ENCODE data around the gene SEMA5A.

SEMA5A gene

DNA sequence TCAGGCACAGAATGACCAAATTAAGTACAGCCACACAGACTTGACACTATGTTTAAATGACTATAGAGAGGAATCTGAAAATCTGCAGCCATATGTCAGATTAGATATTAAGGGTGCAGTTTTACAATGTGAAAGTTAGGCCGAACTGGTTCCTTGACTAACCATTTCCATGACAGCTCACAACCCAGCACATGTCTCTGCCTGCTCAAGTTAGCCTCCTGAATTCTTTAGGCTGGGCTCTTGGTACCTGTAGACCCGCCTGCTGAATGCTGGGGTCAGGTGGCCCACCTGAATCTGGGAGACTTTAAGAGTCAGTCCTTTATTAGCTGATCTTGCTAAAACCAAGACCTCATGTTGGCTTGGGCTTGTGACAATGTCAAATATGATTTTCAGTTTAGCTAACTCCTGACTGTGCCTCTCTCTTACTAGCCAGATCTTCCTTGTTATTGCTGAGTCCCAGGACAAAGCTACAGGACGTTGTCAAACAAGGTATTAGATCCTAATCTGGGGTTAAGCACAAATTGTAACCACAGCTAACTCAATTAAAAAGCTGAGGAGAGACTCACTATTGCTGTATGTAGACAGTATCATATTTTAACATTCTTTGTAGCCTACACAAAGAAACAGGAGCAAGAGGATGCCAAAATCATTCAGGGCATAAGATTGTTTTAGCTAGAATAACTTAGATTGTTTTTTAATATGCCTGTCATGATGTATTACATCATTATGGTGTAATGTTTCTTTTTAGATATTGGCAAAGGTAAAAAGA, 490.9 kb downstream of the SEMA5A start:
- Histone ChIP-seq H3K4me1 (ENCODE audit: control insufficient read depth, insufficient read depth, low read length) (no peaks in the 10 kb centered on the region), H3K36me3 (ENCODE audit: control insufficient read depth, insufficient read depth, low read length) (no peaks in the 10 kb centered on the region), H3K4me3 (ENCODE audit: low read length) (no peak overlapping the region), H3K27me3 (ENCODE audit: control insufficient read depth, insufficient read depth, low read length) (no peaks in the 10 kb centered on the region), H3K9ac (ENCODE audit: low read length) (no peak overlapping the region), H3K27ac (ENCODE audit: low read depth, low read length) (no peak overlapping the region)

DNA sequence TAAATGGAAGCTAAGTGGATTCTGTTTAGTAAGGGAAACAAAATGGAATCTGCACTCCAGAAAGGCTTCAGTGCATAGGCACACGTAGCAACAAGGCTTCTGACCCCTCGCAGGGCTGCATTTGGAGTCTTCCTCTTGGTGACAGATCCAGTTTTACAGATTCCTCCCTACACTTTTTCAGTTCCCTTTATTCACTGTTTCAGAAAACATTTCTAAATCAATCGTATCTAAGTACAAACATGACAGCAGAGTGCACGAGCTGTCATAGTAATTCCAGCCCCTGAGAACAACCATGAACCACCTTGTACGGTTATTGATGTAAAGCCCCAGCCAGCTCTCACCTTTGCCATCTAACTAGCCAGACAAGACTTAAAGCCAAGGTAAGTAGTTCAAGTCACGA, 491.6 kb downstream of the SEMA5A start:
- no peaks in the 10 kb centered on the region for H3K27me3 ChIP-seq (ENCODE audit: control insufficient read depth, insufficient read depth, low read length)
- H3K36me3 ChIP-seq (ENCODE audit: control insufficient read depth, insufficient read depth, low read length), result no peaks in the 10 kb centered on the region
- no peaks in the 10 kb centered on the region for H3K4me1 ChIP-seq (ENCODE audit: control insufficient read depth, insufficient read depth, low read length)
- no peak overlapping the region for H3K27ac ChIP-seq (ENCODE audit: low read depth, low read length)
- H3K4me3 ChIP-seq (ENCODE audit: low read length), result no peak overlapping the region
- no peak overlapping the region for H3K9ac ChIP-seq (ENCODE audit: low read length)

DNA sequence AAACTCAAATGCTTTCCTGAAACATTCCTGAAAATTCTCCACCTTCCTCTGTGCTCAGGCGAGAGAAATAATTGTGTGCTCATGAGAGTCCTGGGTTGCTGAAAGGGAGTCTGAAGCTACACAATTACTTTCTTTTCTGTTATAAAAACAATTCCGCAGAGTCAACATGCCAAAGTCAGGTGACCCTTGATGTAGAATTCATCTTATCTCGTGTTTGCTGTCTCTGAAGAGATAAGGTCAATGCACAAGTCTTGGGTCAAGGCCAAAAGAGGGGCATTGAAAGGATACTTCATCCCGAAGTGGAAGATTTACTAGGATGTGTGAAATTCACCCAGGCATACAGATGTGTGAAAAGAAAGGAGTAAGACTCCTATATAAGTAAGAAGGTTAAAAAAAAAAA, 493.5 kb downstream of the SEMA5A start:
- no peak overlapping the region for H3K4me3 ChIP-seq (ENCODE audit: low read length)
- H3K27ac ChIP-seq (ENCODE audit: low read depth, low read length), result no peak overlapping the region
- H3K27me3 ChIP-seq (ENCODE audit: control insufficient read depth, insufficient read depth, low read length), result no peaks in the 10 kb centered on the region
- no peak overlapping the region for H3K9ac ChIP-seq (ENCODE audit: low read length)
- H3K4me1 ChIP-seq (ENCODE audit: control insufficient read depth, insufficient read depth, low read length), result no peaks in the 10 kb centered on the region
- H3K36me3 ChIP-seq (ENCODE audit: control insufficient read depth, insufficient read depth, low read length), result no peaks in the 10 kb centered on the region

DNA sequence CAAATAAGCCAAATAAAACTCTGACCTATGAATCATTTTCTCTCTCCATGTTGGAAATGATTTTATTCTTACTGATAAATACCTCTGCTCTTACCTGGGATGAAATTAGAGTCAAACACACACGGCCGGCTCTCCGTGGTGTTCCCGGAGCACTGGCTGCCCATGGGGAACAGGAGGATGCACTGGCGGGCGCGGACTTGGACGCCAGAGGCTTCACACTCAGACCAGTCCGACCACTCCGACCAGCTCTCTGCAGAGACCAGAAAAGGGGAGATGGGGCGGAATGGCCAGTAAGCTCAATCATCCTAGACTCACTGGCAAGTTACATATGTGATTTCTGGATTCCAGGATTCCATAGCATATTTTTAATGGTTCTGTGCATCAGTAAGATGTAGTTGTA, 494.1 kb downstream of the SEMA5A start:
- Histone ChIP-seq H3K36me3 (ENCODE audit: control insufficient read depth, insufficient read depth, low read length) (no peaks in the 10 kb centered on the region), H3K4me1 (ENCODE audit: control insufficient read depth, insufficient read depth, low read length) (peaks cover 2% of the 10 kb centered on the region), H3K9ac (ENCODE audit: low read length) (no peak overlapping the region), H3K4me3 (ENCODE audit: low read length) (no peak overlapping the region), H3K27me3 (ENCODE audit: control insufficient read depth, insufficient read depth, low read length) (no peaks in the 10 kb centered on the region), H3K27ac (ENCODE audit: low read depth, low read length) (no peak overlapping the region)

DNA sequence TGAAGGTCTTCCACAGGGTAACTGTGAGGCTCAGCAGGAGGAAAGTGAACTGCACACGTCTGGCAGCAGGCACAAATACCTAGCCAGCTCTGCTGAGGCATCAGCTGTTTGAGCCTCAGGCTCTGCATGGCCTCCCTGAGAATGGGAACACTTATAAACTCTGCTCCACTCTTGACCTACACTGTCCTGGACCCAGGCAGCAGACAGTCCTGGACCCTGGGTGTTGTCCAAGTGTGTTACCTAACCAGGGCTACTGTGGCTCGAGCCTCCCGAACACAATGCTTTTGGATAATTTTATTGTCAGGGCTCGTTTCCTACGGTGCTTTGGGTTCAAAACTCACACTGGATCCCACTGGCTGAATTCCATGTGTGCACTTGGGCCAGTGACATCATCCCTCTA, 497.9 kb downstream of the SEMA5A start:
- Histone ChIP-seq H3K4me3 (ENCODE audit: low read length) (no peak overlapping the region), H3K4me1 (ENCODE audit: control insufficient read depth, insufficient read depth, low read length) (peaks cover 4% of the 10 kb centered on the region), H3K9ac (ENCODE audit: low read length) (no peak overlapping the region), H3K36me3 (ENCODE audit: control insufficient read depth, insufficient read depth, low read length) (no peaks in the 10 kb centered on the region), H3K27me3 (ENCODE audit: control insufficient read depth, insufficient read depth, low read length) (no peaks in the 10 kb centered on the region), H3K27ac (ENCODE audit: low read depth, low read length) (no peak overlapping the region)

DNA sequence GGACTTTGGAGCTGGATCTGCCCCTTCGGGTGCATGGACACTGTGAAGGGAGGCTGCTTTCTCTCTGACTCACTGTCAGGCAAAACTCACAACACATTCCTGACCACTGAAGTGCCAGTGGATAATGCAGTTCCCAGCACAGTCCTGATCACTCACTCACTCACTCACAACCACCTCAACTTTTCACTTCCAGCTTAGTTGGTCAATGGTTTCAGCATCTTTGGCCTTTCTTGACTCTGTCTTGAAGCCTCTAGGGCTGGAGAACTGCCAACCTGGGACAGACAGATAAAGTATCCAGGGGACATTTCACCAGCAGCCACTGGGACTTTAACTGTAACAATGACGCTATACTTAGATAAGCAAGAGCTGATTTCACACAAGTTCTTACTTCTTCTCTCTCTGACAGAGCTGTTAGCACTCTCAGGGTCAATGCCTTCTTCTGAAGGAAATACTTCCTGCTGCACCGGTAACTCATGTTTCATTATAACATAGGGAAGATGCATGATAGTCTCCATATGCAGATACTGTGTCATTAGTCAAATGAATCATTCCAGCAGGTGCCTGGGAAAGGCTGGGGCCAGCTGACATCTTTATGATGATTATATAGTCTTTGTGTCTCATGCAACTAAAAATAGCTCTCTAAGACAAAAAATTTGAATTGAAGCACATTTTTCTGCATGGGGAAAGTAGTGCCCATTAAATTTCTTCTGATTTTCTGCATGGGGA, 499.0 kb downstream of the SEMA5A start:
- Histone ChIP-seq H3K36me3 (ENCODE audit: control insufficient read depth, insufficient read depth, low read length) (no peaks in the 10 kb centered on the region), H3K4me1 (ENCODE audit: control insufficient read depth, insufficient read depth, low read length) (peaks cover 4% of the 10 kb centered on the region), H3K9ac (ENCODE audit: low read length) (no peak overlapping the region), H3K4me3 (ENCODE audit: low read length) (no peak overlapping the region), H3K27me3 (ENCODE audit: control insufficient read depth, insufficient read depth, low read length) (no peaks in the 10 kb centered on the region), H3K27ac (ENCODE audit: low read depth, low read length) (no peak overlapping the region)

DNA sequence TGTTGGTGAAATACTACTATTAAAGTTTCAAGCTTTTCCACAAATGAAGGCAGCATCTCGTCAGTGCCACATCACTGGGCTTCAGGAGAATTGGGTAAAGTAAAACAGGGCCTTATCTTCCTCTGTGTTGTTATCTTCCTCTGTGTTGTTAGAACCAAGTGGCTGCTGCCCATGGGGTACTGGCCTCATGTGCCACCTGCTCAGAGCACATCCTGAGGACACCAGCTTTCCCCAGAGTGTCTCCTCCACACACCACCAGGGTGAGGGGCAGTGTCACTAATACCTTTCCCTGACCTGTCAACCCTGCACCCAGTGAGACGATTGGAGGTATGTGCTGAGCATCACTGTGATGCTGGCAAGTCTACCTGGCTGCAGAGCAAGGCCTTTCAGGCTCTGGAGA, 499.9 kb downstream of the SEMA5A start:
- H3K36me3 ChIP-seq (ENCODE audit: control insufficient read depth, insufficient read depth, low read length), result no peaks in the 10 kb centered on the region
- H3K4me1 ChIP-seq (ENCODE audit: control insufficient read depth, insufficient read depth, low read length), result peaks cover 4% of the 10 kb centered on the region
- H3K9ac ChIP-seq (ENCODE audit: low read length), result no peak overlapping the region

DNA sequence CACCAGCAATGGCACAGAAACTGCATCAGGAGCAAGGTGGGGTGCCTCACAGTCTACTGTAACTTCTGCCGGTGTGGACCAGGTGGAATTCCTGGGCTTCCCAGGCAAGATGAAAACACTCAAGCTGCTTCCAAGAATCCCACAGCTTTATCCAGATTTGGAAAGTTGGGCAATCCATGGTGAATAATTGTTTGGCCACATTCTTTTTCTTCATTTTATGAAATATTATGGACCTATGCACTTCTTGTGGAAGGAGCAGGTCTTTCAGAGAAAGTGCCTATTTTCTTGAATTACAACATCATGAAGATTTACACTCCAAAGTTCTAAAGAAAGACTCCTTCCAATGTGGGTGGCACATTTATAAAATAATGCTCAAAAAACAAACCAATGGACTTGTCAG, 503.6 kb downstream of the SEMA5A start:
- Histone ChIP-seq H3K27me3 (ENCODE audit: control insufficient read depth, insufficient read depth, low read length) (no peaks in the 10 kb centered on the region), H3K4me3 (ENCODE audit: low read length) (no peak overlapping the region), H3K27ac (ENCODE audit: low read depth, low read length) (no peak overlapping the region), H3K9ac (ENCODE audit: low read length) (no peak overlapping the region), H3K4me1 (ENCODE audit: control insufficient read depth, insufficient read depth, low read length) (peaks cover 4% of the 10 kb centered on the region), H3K36me3 (ENCODE audit: control insufficient read depth, insufficient read depth, low read length) (no peaks in the 10 kb centered on the region)

More for the DNA sequence above, 499.9 kb downstream of the SEMA5A start:
- H3K27ac ChIP-seq (ENCODE audit: low read depth, low read length), result no peak overlapping the region
- no peak overlapping the region for H3K4me3 ChIP-seq (ENCODE audit: low read length)
- no peaks in the 10 kb centered on the region for H3K27me3 ChIP-seq (ENCODE audit: control insufficient read depth, insufficient read depth, low read length)

DNA sequence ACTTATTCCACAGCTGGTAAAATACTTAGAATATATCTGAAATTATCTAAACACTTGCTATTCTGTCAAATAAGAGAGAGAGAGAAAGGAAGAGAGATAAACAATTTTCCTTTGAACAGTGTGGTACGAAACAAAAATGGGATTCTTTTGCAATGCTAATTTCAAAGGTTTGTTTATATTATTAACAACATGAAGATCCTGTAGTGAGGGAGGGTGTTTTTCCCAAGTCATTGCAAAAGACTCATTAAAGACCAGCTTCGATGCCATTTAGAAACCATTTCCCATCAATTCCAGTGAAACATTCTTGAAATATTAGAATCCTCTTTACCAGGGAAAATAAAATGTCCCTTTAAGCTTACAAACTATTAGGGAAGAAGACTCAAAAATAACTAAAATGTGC, 505.4 kb downstream of the SEMA5A start:
- Histone ChIP-seq H3K27me3 (ENCODE audit: control insufficient read depth, insufficient read depth, low read length) (no peaks in the 10 kb centered on the region), H3K9ac (ENCODE audit: low read length) (no peak overlapping the region), H3K36me3 (ENCODE audit: control insufficient read depth, insufficient read depth, low read length) (no peaks in the 10 kb centered on the region), H3K27ac (ENCODE audit: low read depth, low read length) (no peak overlapping the region), H3K4me1 (ENCODE audit: control insufficient read depth, insufficient read depth, low read length) (no peaks in the 10 kb centered on the region), H3K4me3 (ENCODE audit: low read length) (no peak overlapping the region)

DNA sequence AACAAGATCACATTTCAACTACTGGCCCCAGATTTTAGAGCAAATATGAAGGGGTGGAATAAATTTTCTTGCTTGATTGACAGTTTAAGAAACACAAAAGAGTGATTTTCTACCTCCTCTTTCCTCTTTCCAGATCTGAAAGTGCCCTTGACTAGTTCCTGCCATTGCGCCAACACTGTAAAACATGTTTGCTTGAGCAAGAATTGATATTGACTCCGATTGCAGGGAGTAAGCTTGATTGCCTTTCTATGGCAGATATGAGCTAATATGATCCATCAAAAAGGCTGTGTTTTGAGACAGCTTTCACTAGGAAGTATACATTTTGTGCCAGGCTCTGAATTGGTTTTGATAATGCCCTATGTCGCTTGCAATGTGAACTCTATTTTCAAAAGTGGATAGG, 508.8 kb downstream of the SEMA5A start:
- Histone ChIP-seq H3K4me1 (ENCODE audit: control insufficient read depth, insufficient read depth, low read length) (no peaks in the 10 kb centered on the region), H3K27me3 (ENCODE audit: control insufficient read depth, insufficient read depth, low read length) (no peaks in the 10 kb centered on the region), H3K36me3 (ENCODE audit: control insufficient read depth, insufficient read depth, low read length) (no peaks in the 10 kb centered on the region), H3K27ac (ENCODE audit: low read depth, low read length) (no peak overlapping the region), H3K9ac (ENCODE audit: low read length) (no peak overlapping the region), H3K4me3 (ENCODE audit: low read length) (no peak overlapping the region)

DNA sequence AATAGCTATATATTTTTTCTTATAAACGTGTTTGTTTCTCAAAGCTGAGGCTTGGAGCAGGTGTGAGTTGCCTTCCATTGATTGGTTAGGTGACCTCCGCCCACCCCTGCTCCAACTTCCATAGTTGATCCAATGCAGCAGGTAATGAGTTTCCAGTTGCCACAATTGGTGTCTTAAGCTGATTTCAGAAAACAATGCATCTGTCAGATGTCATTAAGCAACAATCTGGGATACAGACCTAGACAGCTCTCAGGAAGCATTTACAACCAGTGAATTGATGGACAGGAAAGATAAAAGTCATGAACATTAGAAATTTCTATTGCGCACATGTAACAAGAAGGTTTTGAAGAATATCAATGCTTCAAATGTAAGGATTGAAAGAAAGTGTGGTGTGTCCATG, 510.5 kb downstream of the SEMA5A start:
- no peaks in the 10 kb centered on the region for H3K36me3 ChIP-seq (ENCODE audit: control insufficient read depth, insufficient read depth, low read length)
- no peak overlapping the region for H3K4me3 ChIP-seq (ENCODE audit: low read length)
- H3K9ac ChIP-seq (ENCODE audit: low read length), result no peak overlapping the region
- no peak overlapping the region for H3K27ac ChIP-seq (ENCODE audit: low read depth, low read length)
- no peaks in the 10 kb centered on the region for H3K4me1 ChIP-seq (ENCODE audit: control insufficient read depth, insufficient read depth, low read length)
- no peaks in the 10 kb centered on the region for H3K27me3 ChIP-seq (ENCODE audit: control insufficient read depth, insufficient read depth, low read length)

DNA sequence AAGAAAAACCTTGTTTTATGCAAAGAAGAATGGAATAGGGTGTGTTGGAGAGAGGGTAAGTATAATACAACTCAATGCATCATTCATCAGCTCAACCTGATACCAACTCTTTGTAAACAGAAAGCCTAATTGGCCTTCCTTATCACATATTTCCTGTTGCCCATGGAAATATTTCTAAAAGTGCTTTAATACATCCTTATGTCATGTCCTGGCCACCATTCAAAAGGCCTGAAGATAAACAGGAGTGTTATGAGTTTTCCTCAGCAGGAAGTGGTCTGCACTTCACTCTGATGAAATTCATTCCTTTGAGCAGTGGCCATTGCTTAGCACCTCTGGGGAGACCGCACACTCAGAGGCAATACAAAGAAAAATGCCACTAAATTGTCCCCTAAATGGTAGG, 511.2 kb downstream of the SEMA5A start:
- Histone ChIP-seq H3K27me3 (ENCODE audit: control insufficient read depth, insufficient read depth, low read length) (no peaks in the 10 kb centered on the region), H3K4me3 (ENCODE audit: low read length) (no peak overlapping the region), H3K36me3 (ENCODE audit: control insufficient read depth, insufficient read depth, low read length) (no peaks in the 10 kb centered on the region), H3K27ac (ENCODE audit: low read depth, low read length) (no peak overlapping the region), H3K9ac (ENCODE audit: low read length) (no peak overlapping the region), H3K4me1 (ENCODE audit: control insufficient read depth, insufficient read depth, low read length) (no peaks in the 10 kb centered on the region)

DNA sequence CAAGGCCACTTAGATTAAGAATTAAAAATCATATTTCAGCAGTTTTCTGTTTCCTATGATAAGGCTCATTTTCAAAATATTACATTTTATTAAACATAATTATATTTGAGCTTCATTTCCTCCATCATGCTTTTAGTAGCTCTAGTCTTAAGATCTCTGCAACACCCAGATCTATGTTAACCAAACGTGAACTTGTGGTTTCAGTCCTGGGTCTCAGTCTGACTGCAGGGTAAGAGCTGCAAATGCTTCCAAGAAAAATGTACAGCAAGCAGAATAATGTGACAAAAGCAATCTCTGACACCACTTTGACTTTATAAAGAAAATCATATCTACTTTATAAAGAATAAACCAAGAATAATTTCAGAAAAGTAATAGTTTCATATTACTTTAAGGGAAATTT, 512.4 kb downstream of the SEMA5A start:
- H3K27me3 ChIP-seq (ENCODE audit: control insufficient read depth, insufficient read depth, low read length), result no peaks in the 10 kb centered on the region
- no peak overlapping the region for H3K4me3 ChIP-seq (ENCODE audit: low read length)
- H3K9ac ChIP-seq (ENCODE audit: low read length), result no peak overlapping the region
- H3K27ac ChIP-seq (ENCODE audit: low read depth, low read length), result no peak overlapping the region
- H3K36me3 ChIP-seq (ENCODE audit: control insufficient read depth, insufficient read depth, low read length), result no peaks in the 10 kb centered on the region
- H3K4me1 ChIP-seq (ENCODE audit: control insufficient read depth, insufficient read depth, low read length), result no peaks in the 10 kb centered on the region

Measured in rectal smooth muscle tissue (tissue), 1 donor.